ENCODE measurements around the gene ENTPD2. TPM values are rescaled to one million over a fixed set of nuclear protein-coding genes. Genes with fewer than 3 reads are reported as not detected.
A peak's percentile ranks its signal among the peaks of the same experiment; 100 is the strongest.

The ENTPD2 gene
- total and polyA plus RNA-seq, 8 donors: 0.71 to 4.7 (median 2.4) TPM

GRCh38 chr9:137027369-137028262, 26.2 kb downstream of the ENTPD2 start, which contains the start of gene ABCA2:
ABCA2 (minus strand) TSS chr9:137028237; CDS start chr9:137028140, 97 bp downstream.
- Histone ChIP-seq H3K27me3 (no peaks in the 10 kb centered on the region), H3K4me3 (peak within 1 kb of the TSS; percentile 49 to 52), H3K36me3 (no peaks in the 10 kb centered on the region), H3K9me3 (no peaks in the 10 kb centered on the region), H3K27ac (peak within 1 kb of the TSS in 1 of 2 donors; percentile 84), H3K4me1 (peaks cover 11 to 52% of the 10 kb centered on the region in 2 donors)
- no peak for TF ChIP-seq CTCF (IDR thresholded peaks at IDR 0.05)
- DNase-seq (peak in 1 of 4 donors; percentile 49), ATAC-seq (no peak)
- intact Hi-C loops (cut with DNase I): no loop called here

GRCh38 chr9:137026828-137027227, 27.0 kb downstream of the ENTPD2 start:
- H3K4me1 ChIP-seq: peaks cover 11 to 45% of the 10 kb centered on the region in 2 donors
- DNase-seq: no peak
- no peaks in the 10 kb centered on the region for H3K27me3 ChIP-seq
- H3K27ac ChIP-seq: no peak overlapping the region
- H3K4me3 ChIP-seq: peak overlapping the region in 1 of 2 donors; percentile 43
- ATAC-seq: no peak
- no peaks in the 10 kb centered on the region for H3K9me3 ChIP-seq
- TF ChIP-seq CTCF (IDR thresholded peaks at IDR 0.05): no peak
- no peaks in the 10 kb centered on the region for H3K36me3 ChIP-seq
- intact Hi-C loops (cut with DNase I): no loop called here

- Histone ChIP-seq H3K36me3 (peaks cover 0 to 1% of the 10 kb centered on the region in 2 donors), H3K27me3 (no peaks in the 10 kb centered on the region), H3K9me3 (no peaks in the 10 kb centered on the region), H3K4me3 (no peak overlapping the region), H3K27ac (no peak overlapping the region), H3K4me1 (peaks cover 11 to 40% of the 10 kb centered on the region in 2 donors)
- DNase-seq (no peak), ATAC-seq (no peak)
- TF ChIP-seq CTCF (IDR thresholded peaks at IDR 0.05): no peak
- intact Hi-C loops (cut with DNase I): no loop called here
These were observed 27.5 kb downstream of the ENTPD2 start for GRCh38 chr9:137026384-137026783.

- ATAC-seq (no peak), DNase-seq (peak in 1 of 4 donors; percentile 54)
- no peaks in the 10 kb centered on the region for H3K9me3 ChIP-seq
- H3K27me3 ChIP-seq: no peaks in the 10 kb centered on the region
- intact Hi-C loops (cut with DNase I): no loop called here
- H3K27ac ChIP-seq: no peak overlapping the region
- no peak overlapping the region for H3K4me3 ChIP-seq
- TF ChIP-seq CTCF (IDR thresholded peaks at IDR 0.05): no peak
- peaks cover 0 to 10% of the 10 kb centered on the region in 2 donors for H3K36me3 ChIP-seq
- H3K4me1 ChIP-seq: peaks cover 9 to 32% of the 10 kb centered on the region in 2 donors
These were observed 28.3 kb downstream of the ENTPD2 start for GRCh38 chr9:137025517-137025966.

- no peak for TF ChIP-seq CTCF (IDR thresholded peaks at IDR 0.05)
- DNase-seq (no peak), ATAC-seq (no peak)
- Histone ChIP-seq H3K27me3 (no peaks in the 10 kb centered on the region), H3K4me1 (peaks cover 2 to 13% of the 10 kb centered on the region in 2 donors), H3K36me3 (peaks cover 0 to 15% of the 10 kb centered on the region in 2 donors), H3K9me3 (no peaks in the 10 kb centered on the region), H3K4me3 (no peak overlapping the region), H3K27ac (no peak overlapping the region)
- intact Hi-C loops (cut with DNase I): no loop called here
These were observed 30.3 kb downstream of the ENTPD2 start for GRCh38 chr9:137023583-137023991.
